ENCODE data around the gene GPR3.

DNA sequence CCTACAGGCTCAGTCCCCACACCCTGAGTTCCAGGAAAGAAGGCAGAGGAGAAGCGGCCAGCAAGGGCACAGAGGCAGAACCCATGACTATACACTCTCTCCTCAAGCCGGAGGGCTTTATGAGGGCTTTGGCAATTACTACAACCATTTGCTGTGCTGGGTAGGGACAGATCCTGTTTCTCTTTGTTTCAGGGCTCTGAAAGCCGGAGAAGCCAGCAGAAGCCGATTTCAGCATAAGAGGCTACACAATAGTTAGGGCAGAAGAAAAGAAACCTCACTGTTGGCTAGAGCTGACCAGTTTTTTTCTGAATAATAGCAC is 13.9 kb downstream of the GPR3 start:
- TF ChIP-seq, protein P1, sequence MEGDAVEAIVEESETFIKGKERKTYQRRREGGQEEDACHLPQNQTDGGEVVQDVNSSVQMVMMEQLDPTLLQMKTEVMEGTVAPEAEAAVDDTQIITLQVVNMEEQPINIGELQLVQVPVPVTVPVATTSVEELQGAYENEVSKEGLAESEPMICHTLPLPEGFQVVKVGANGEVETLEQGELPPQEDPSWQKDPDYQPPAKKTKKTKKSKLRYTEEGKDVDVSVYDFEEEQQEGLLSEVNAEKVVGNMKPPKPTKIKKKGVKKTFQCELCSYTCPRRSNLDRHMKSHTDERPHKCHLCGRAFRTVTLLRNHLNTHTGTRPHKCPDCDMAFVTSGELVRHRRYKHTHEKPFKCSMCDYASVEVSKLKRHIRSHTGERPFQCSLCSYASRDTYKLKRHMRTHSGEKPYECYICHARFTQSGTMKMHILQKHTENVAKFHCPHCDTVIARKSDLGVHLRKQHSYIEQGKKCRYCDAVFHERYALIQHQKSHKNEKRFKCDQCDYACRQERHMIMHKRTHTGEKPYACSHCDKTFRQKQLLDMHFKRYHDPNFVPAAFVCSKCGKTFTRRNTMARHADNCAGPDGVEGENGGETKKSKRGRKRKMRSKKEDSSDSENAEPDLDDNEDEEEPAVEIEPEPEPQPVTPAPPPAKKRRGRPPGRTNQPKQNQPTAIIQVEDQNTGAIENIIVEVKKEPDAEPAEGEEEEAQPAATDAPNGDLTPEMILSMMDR (conservative IDR thresholded peaks at IDR 0.05): no peak
- TF ChIP-seq EZH2 (IDR thresholded peaks at IDR 0.05; ENCODE audit: low read depth): no peak
